GM12873 (cell line): ENCODE results near the gene OR8B12.

Source experiments
- TF ChIP-seq, protein P1 (sequence below): IDR thresholded peaks from 2 replicates; pipeline ENCODE4 v1.5.1; 2012; ENCODE audit warnings: low read depth, mild to moderate bottlenecking, moderate library complexity, low read length, control low read depth; ENCODE audit not compliant: insufficient read depth; ENCODE audit errors: missing control alignments

Gene OR8B12

DNA sequence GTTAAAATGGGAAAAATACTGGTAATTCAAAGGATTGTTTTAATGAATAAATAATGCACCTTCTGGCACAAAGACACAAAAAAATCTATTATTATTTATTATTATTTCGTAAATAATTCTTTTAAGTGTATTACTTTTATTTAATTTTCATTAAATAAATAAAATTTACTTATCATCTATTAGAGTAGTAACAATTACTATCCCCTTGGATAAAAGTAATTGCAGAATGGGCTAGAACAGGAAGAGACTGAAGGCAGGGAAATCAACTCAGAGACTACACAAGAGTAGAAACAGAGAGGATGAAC, 23.0 kb downstream of the OR8B12 start:
- TF ChIP-seq, protein P1, sequence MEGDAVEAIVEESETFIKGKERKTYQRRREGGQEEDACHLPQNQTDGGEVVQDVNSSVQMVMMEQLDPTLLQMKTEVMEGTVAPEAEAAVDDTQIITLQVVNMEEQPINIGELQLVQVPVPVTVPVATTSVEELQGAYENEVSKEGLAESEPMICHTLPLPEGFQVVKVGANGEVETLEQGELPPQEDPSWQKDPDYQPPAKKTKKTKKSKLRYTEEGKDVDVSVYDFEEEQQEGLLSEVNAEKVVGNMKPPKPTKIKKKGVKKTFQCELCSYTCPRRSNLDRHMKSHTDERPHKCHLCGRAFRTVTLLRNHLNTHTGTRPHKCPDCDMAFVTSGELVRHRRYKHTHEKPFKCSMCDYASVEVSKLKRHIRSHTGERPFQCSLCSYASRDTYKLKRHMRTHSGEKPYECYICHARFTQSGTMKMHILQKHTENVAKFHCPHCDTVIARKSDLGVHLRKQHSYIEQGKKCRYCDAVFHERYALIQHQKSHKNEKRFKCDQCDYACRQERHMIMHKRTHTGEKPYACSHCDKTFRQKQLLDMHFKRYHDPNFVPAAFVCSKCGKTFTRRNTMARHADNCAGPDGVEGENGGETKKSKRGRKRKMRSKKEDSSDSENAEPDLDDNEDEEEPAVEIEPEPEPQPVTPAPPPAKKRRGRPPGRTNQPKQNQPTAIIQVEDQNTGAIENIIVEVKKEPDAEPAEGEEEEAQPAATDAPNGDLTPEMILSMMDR = no peak

DNA sequence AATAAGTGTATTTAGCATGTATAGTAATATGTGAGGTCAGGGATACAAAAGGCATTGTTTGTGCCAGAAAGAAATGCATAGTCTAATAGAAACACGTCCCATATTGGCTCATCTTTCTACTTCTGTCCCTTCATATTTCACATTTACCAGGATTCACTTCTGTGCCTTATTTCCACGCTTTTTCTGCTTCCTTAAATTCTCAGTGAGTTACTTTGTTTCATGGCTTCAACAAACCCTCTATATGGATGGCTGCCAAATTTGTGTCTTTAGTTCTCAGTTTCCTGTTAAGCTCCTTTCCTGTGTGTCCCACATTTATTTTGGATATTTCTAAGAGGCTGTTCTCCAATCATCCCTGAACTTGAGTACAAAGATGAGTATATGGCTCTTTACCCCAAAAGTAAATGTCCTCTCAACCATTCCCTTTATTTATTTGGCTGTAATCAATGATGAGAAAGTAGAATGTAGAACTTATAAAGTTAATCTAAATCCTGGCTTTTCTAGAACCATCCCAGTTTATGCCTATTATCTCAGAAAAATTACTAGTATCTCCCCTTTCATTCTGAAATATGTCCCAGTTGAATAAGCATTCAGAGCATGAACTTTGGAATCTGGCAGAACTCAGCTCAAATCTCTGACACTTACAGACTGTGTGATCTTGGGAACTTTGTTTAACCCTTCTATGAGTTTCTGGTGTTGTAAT, 23.5 kb downstream of the OR8B12 start:
- TF ChIP-seq, protein P1 = no peak

DNA sequence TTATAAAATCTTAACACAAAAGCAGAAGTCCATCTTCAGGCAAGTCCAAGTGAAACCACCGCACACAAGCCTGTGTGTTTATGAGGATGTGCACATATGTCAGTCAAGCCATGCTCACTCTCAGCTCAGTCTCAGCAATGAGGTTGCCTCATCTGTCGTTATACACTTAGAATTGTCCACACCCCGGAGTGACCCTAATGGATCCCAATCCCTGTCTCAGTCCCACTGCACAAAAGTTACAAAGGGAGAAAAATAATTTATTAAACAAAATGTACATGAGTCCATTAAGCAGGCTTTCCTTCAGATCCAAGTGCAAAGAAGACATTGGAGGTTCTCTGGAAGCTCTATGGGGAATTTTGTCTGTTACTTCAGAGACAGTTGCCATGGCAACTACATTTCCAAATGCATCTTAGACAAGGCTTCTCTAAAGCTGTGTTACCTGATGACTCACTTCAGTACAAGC, 24.4 kb downstream of the OR8B12 start:
- TF ChIP-seq, protein P1 = no peak

DNA sequence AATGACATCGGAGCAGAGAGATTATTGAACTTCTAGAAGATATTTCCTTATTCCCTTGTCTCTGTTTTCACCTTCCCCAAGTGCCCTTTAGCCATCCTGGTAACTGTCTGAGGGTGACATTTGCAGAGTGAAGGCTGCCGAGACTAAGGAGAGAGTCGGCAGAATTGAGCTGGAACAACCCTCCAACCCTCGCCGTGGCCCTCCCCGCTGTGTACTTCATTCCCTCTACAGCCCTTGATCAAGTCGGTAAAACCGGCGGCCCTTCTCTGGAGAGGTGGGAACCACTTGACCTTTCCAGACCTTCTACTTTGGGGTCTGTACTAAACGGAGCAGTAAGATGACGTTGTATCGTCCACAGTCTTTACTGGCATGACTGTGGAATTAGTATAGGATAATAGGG, 26.1 kb downstream of the OR8B12 start:
- TF ChIP-seq, protein P1 = no peak

DNA sequence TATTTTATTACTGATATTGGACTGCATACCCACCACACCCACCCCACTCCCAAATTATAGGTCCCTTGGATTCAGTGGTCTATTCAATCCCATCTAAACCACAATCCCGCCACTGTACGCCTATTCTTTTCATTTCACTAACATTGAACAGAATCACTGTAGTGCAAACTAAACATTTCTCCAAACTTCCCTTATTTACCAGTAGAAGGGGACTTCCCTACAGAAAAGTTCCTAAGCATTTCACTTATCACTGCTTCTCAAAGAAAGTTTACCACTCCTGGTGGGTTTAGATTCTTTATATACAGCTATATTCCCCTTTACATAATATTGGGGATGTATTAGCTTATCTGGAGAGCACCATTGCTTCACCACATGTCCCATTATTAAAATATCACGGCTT, 29.3 kb downstream of the OR8B12 start:
- TF ChIP-seq, protein P1 = no peak

DNA sequence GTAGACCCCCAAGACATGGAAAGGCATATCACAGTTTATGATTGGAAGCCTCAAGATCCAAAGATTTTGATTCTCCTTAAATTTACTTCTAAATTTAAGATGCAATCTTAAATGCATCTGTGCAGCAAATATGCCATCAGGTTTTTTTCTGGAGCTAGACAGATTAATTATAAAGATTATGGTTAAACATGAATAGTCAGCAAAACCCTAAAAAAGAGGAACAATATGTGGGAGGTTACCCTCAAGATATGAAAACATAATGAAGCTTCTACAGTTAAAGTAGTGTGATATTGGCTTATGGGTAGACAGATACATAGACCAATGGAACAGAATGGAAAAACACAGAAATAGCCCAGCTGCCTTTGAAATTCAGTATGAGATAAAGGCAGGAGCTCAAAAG, 31.7 kb downstream of the OR8B12 start:
- TF ChIP-seq, protein P1 = no peak

DNA sequence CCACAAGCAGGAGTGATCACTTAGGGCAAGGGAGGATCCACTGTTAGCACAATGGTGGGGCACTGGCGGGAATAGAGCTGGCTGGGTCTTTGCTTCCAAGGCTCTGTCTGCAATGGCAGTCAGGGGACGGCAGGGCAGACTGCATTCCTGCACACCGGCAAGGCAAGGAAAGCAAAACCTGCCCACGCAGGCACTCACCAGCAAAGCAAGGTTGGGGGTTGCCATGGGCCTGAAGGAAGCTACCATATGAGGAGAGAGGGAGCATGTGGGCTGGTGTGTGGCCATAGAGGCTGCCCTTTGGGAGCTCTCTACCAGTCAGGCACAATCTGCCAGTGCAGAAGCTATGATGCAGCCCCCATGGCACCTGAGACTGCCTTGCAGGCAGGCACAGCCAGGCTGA, 33.2 kb downstream of the OR8B12 start:
- TF ChIP-seq, protein P1 = no peak
